SK-N-SH (cell line): Measurements from ENCODE around the gene ITGA4.

Experiments used
- CTCF ChIP-seq: fragments of 200-600 bp; sonication (generic); IDR thresholded peaks from 2 replicates; pipeline ENCODE4 v1.6.1; 2017; ENCODE audit warnings: antibody characterized with exemption, mild to moderate bottlenecking, moderate library complexity
- POLR2AphosphoS5 ChIP-seq: IDR thresholded peaks from 2 replicates; pipeline ENCODE4 v1.6.1; 2012; ENCODE audit warnings: low read depth, low read length
- RFX5 ChIP-seq: IDR thresholded peaks from 2 replicates; pipeline ENCODE4 v1.6.1; 2012; ENCODE audit warnings: mild to moderate bottlenecking, improper control_type of control experiment, low read length

- TF ChIP-seq RFX5 (no peak), CTCF (no peak), POLR2AphosphoS5 (no peak)
These were observed 95.6 kb downstream of the ITGA4 start for GRCh38 chr2:181552808-181553207.
